ENCODE results near the gene DIDO1. TPM values are rescaled to one million over a fixed set of nuclear protein-coding genes. Genes with fewer than 3 reads are reported as not detected.
"Not testable (repeated sequence)": the region's sequence is repeated elsewhere in the genome, so short reads cannot be mapped to it uniquely, and the experiment has no call there.

DIDO1 gene
- total RNA-seq, 1 donor from 2014 or later: 47.5 TPM

DNA sequence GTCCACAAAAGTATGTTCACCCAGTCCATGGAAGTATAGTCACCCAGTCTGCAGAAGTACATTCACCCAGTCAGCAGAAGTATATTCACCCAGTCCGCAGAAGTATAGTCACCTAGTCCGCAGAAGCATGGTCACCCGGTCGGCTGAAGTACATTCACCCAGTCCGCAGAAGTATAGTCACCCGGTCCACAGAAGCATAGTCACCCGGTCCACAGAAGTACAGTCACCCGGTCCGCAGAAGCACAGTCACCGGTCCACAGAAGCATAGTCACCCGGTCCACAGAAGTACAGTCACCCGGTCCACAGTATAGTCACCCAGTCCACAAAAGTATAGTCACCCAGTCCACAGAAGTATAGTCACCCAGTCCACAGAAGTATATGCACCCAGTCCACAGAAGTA, 73.5 kb downstream of the DIDO1 start:
- no peak for DNase-seq

GRCh38 chr20:62852196-62852595, 74.1 kb downstream of the DIDO1 start:
- DNase-seq: no peak

- DNase-seq: no peak
Measured at GRCh38 chr20:62850333-62850974, 75.9 kb downstream of the DIDO1 start.

DNA sequence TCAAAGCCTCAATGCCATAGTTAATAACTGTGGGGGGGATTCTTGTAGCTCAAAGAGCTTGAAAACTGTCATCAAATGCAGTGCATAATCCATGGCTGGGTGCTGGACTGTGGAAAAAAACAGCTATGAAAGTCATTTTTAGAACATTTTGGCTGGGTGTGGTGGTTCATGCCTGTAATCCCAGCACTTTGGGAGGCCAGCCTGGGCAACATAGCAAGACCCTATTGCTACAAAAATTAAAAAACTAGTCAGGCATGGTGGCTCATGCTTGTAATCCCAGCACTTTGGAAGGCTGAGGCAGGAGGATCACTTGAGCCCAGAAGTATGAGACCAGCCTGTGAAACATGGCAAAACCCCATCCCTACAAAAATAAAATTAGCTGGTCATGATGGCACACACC, 76.9 kb downstream of the DIDO1 start:
- DNase-seq: no peak

- DNase-seq: not testable (repeated sequence)
Measured at GRCh38 chr20:62848917-62849316, 77.4 kb downstream of the DIDO1 start.

GRCh38 chr20:62846166-62846890, 80.0 kb downstream of the DIDO1 start:
- no peak for DNase-seq

GRCh38 chr20:62845416-62846160, 80.7 kb downstream of the DIDO1 start:
- DNase-seq: no peak

GRCh38 chr20:62844182-62844581, 82.1 kb downstream of the DIDO1 start:
- no peak for DNase-seq

DNA sequence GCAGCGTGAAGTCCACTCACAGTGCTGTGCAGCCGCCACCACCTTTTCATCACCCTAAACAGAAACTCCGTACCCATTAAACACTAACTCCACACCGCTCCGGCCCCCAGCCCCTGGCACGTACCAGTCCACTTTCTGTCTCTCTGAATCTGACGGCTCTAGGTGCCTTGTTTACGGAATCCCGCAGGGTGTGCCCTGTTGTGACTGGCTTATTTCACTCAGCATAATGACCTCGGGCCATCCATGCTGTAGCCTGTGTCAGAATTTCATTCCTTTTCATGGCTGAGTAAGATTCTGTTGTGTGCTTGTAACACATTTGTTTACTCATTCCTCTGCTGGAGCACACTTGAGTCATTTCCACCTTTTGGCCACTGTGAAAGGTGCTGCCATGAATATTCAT, 82.6 kb downstream of the DIDO1 start:
- DNase-seq: no peak

DNA sequence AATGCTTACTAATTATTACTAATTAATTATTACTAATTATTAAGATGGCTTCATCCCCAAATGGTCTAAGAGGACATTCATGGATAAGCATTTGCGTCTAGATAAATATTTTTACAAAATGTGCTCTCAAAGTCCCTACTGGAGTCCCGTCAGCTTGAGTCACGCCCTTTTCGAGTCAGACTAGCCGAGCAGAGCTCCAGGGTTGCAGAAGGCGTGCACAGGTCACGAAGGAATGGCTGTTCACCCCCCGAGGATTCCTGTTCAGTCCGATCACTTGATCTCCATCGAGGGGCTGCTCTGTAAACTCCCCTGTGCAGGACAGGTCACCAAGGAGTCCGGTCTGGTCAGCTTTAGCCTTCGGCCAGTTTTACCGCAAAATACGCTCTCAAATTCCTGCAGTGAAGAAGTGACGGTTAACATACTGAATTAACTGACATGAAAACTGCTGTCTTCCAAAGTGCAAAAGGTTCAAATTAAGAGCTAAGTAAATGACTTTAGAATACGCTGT, 84.5 kb downstream of the DIDO1 start:
- DNase-seq: no peak

DNA sequence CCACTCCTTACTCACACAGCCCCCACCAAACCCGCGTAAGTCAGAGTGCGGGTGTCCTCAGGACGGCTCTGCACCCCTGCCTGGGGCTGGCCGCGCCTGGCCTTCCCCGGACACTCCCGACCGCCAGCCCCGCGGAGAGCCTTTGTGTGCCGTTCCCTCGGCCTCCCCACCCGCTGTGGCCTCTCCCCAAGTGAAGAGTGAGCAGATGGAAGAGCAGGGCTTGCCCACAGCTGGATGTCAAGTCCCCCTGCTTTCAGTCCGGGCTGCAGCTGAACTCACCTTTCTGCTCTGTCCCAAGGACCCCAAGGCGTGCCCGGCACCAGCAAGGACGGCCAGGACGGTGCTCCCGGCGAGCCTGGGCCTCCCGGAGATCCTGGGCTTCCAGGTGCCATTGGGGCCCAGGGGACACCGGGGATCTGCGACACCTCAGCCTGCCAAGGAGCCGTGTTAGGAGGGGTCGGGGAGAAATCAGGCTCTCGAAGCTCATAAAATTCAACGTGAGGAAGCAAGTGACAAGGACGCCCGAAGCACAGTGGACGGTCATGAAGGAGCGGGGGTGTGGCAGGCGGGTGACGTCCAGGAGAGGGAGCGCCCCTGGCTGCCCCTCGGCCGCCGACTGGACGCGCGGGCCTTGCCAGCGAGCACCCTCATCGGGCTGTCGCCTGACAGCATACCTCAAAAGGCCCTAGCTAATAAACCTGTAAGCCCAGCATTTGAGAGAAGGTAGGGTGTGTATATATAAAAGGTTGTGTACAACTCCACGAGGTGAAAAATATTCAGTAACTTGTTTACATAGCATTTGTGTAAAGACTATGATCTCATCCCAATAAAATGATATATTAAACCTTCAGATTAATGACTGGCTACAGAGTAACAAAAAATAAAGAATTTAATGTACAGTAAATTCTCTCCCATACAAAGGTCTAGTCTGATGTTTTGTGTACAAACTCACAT, 85.8 kb downstream of the DIDO1 start:
- no peak for DNase-seq

- no peak for DNase-seq
Measured at GRCh38 chr20:62839816-62840215, 86.5 kb downstream of the DIDO1 start.

- no peak for DNase-seq
Measured at GRCh38 chr20:62839261-62839660, 87.0 kb downstream of the DIDO1 start.

- DNase-seq: peak; percentile 35
Measured at GRCh38 chr20:62838128-62838891, 88.0 kb downstream of the DIDO1 start.

GRCh38 chr20:62837790-62838127, 88.5 kb downstream of the DIDO1 start:
- no peak for DNase-seq

- no peak for DNase-seq
Measured at GRCh38 chr20:62836967-62837490, 89.3 kb downstream of the DIDO1 start.

- peak; percentile 72 for DNase-seq
Measured at GRCh38 chr20:62835931-62836861, 90.1 kb downstream of the DIDO1 start.

GRCh38 chr20:62834967-62835730, 91.2 kb downstream of the DIDO1 start:
- DNase-seq: no peak

GRCh38 chr20:62832951-62833391, 93.3 kb downstream of the DIDO1 start:
- no peak for DNase-seq

All from dermis blood vessel endothelial cell (primary cell).